MM.1S (cell line): ENCODE results near the gene BLTP3B.

Experiments used
- DNase-seq: peaks from one replicate; pipeline ENCODE4 v3.0.0-alpha.2; 2015
- H2AFZ ChIP-seq: fragments of 300-600 bp; sonication (generic); 2 replicates; pipeline ENCODE4 v1.6.0; 2016; ENCODE audit warnings: antibody characterized with exemption, low read length
- H3F3A ChIP-seq: fragments of 300-600 bp; sonication (generic); 2 replicates; pipeline ENCODE4 v1.6.1; 2016; ENCODE audit warnings: mild to moderate bottlenecking, antibody characterized with exemption, low read length, moderate library complexity, mixed read lengths; ENCODE audit not compliant: insufficient read depth
- H3K27ac ChIP-seq: fragments of 300-600 bp; sonication (generic); 2 replicates; pipeline ENCODE4 v1.5.1; 2016; ENCODE audit warnings: mild to moderate bottlenecking, low read length
- H3K27me3 ChIP-seq: fragments of 300-600 bp; sonication (generic); replicated peaks from 2 replicates; pipeline ENCODE4 v1.6.0; 2016; ENCODE audit warnings: low read length; ENCODE audit not compliant: insufficient read depth
- H3K36me3 ChIP-seq: fragments of 300-600 bp; sonication (generic); replicated peaks from 2 replicates; pipeline ENCODE4 v1.6.1; 2016; ENCODE audit warnings: mild to moderate bottlenecking, low read length, mixed read lengths; ENCODE audit not compliant: insufficient read depth
- H3K4me1 ChIP-seq: fragments of 300-600 bp; sonication (generic); 2 replicates; pipeline ENCODE4 v1.6.1; 2016; ENCODE audit warnings: low read length, mixed read lengths
- H3K4me2 ChIP-seq: fragments of 300-600 bp; sonication (generic); 2 replicates; pipeline ENCODE4 v1.6.0; 2016; ENCODE audit warnings: low read depth, low read length
- H3K4me3 ChIP-seq: fragments of 300-600 bp; sonication (generic); 2 replicates; pipeline ENCODE4 v1.5.1; 2016; ENCODE audit warnings: low read length, mixed read lengths
- H3K79me2 ChIP-seq: fragments of 300-600 bp; sonication (generic); 2 replicates; pipeline ENCODE4 v1.6.1; 2016; ENCODE audit warnings: mixed run types, low read length, mixed read lengths
- H3K9ac ChIP-seq: fragments of 300-600 bp; sonication (generic); 2 replicates; pipeline ENCODE4 v1.6.1; 2016; ENCODE audit warnings: low read length, mixed read lengths
- H3K9me2 ChIP-seq: fragments of 300-600 bp; sonication (generic); replicated peaks from 2 replicates; pipeline ENCODE4 v1.6.1; 2016; ENCODE audit warnings: mild to moderate bottlenecking, low read length, mixed read lengths; ENCODE audit not compliant: insufficient read depth
- H3K9me3 ChIP-seq: fragments of 300-600 bp; sonication (generic); replicated peaks from 2 replicates; pipeline ENCODE4 v1.6.1; 2016; ENCODE audit warnings: mild to moderate bottlenecking, low read length, mixed read lengths; ENCODE audit not compliant: insufficient read depth
- H4K20me1 ChIP-seq: fragments of 300-600 bp; sonication (generic); 2 replicates; pipeline ENCODE4 v1.6.1; 2016; ENCODE audit warnings: mild to moderate bottlenecking, low read length, moderate library complexity, mixed read lengths; ENCODE audit not compliant: insufficient read depth
- CTCF ChIP-seq: fragments of 300-600 bp; sonication (generic); IDR thresholded peaks from 2 replicates; pipeline ENCODE4 v1.5.1; 2016; ENCODE audit warnings: antibody characterized with exemption, low read length, mixed read lengths
- EZH2 ChIP-seq: fragments of 300-600 bp; sonication (generic); optimal IDR thresholded peaks from 2 replicates; pipeline ENCODE3; 2017; ENCODE audit warnings: low read depth, mild to moderate bottlenecking, antibody characterized with exemption, low read length, mixed read lengths
- EZH2phosphoT487 ChIP-seq: fragments of 300-600 bp; sonication (generic); IDR thresholded peaks from 2 replicates; pipeline ENCODE4 v1.6.1; 2018; ENCODE audit warnings: antibody characterized with exemption, low read length

BLTP3B gene

DNA sequence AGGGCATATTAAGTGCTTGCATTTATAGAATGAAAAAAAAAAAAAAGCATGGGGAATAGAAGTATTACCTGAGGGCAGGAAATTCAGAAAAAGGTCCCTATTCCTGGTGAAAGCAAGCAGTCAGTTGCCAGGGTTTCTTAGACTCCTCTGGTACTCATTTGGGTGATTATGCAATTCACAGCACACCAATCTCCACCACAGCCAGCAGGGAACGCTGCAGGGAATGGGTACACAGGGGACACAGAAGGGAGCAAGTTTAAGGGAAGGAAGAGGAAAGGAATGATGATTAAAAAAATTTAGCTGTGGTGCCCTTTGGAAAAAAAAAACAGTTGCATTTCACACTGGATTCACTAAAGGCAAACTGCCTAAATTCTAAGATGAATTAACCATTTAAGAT is 14.2 kb downstream of the BLTP3B start:
- Histone ChIP-seq H3K9ac (no peak overlapping the region), H3K27ac (no peak overlapping the region), H2AFZ (no peak overlapping the region), H3K27me3 (no peaks in the 10 kb centered on the region), H3K36me3 (no peaks in the 10 kb centered on the region), H3K4me2 (no peak overlapping the region), H3K9me3 (no peaks in the 10 kb centered on the region), H4K20me1 (no peaks in the 10 kb centered on the region; the same call in 1 of the 2 replicates), H3K4me3 (no peak overlapping the region), H3K4me1 (no peaks in the 10 kb centered on the region), H3K9me2 (no peaks in the 10 kb centered on the region), H3K79me2 (peaks cover 86% of the 10 kb centered on the region), H3F3A (no peaks in the 10 kb centered on the region)
- TF ChIP-seq CTCF = no peak
- no peak for TF ChIP-seq EZH2phosphoT487
- TF ChIP-seq EZH2 = no peak
- DNase-seq = no peak

GRCh38 chr12:100127766-100128511 is 14.7 kb downstream of the BLTP3B start:
- Histone ChIP-seq H3K36me3 (no peaks in the 10 kb centered on the region), H3K4me1 (no peaks in the 10 kb centered on the region), H2AFZ (no peak overlapping the region), H3K9ac (no peak overlapping the region), H3K27ac (no peak overlapping the region), H3K27me3 (no peaks in the 10 kb centered on the region), H3K9me2 (no peaks in the 10 kb centered on the region), H3F3A (no peaks in the 10 kb centered on the region), H3K79me2 (peaks cover 87% of the 10 kb centered on the region), H3K9me3 (no peaks in the 10 kb centered on the region), H3K4me3 (no peak overlapping the region), H3K4me2 (no peak overlapping the region), H4K20me1 (no peaks in the 10 kb centered on the region; the same call in 1 of the 2 replicates)
- TF ChIP-seq EZH2 = no peak
- TF ChIP-seq EZH2phosphoT487 = no peak
- TF ChIP-seq CTCF = no peak
- DNase-seq = no peak

- Histone ChIP-seq H3K27me3 (no peaks in the 10 kb centered on the region), H3K79me2 (peaks cover 85% of the 10 kb centered on the region), H3K4me2 (no peak overlapping the region), H3K27ac (no peak overlapping the region), H4K20me1 (no peaks in the 10 kb centered on the region), H2AFZ (no peak overlapping the region), H3K36me3 (no peaks in the 10 kb centered on the region), H3F3A (no peaks in the 10 kb centered on the region), H3K9ac (no peak overlapping the region), H3K9me3 (no peaks in the 10 kb centered on the region), H3K9me2 (no peaks in the 10 kb centered on the region), H3K4me1 (no peaks in the 10 kb centered on the region), H3K4me3 (no peak overlapping the region)
- TF ChIP-seq CTCF (no peak), EZH2phosphoT487 (no peak), EZH2 (no peak)
- no peak for DNase-seq
These were observed 19.2 kb downstream of the BLTP3B start for GRCh38 chr12:100123316-100124095.
